Measurements from ENCODE around the gene MFSD11. TPM values are rescaled to one million over a fixed set of nuclear protein-coding genes. Genes with fewer than 3 reads are reported as not detected.
"Not testable (repeated sequence)": the region's sequence is repeated elsewhere in the genome, so short reads cannot be mapped to it uniquely, and the experiment has no call there.

MFSD11 gene
- total RNA-seq, 1 donor from 2014 or later: 60.1 TPM

DNA sequence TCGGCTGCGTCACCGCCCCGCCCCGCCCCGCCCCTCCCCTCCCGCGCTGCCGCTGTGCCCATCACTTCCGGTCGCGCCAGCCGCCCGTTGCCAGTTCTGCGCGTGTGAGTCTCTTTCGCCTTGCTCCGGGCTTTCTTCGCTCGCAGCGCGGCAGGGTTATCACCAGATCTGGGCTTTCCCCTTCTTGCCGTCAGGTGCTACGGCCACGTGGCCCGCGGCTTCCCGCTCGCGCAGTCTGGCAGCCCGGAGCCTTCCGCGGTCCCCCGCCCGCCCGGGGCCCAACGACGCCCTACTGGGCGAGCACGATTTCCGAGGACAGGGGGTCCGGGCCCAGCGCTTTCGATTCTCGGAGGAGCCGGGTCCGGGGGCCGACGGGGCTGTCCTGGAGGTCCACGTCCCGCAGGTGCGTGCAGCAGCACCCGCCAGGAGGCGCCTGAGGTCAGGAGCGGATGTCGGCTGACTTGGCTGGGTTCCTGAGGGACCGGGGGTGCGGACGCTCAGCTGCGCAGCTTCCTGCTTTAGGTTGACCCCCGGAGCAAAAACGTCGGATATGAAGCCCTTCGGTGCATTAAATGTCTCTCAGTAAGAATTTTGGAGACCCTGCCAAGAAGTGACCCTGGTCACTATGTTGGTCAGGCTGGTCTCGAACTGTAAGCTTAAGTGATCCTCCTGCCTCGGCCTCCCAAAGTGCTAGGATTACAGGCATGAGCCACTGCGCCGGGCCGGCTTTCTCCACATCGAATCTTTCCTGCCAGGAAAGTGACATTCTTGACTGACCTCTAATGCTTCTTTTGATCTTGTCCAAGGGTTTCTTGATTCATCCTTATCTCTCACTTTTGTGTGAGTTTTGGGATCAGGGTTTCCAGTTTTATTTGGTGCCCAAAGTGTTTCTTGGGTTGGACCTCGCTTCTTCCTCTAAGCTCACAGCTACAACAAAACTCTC is 10.9 kb upstream of the MFSD11 start, which contains the start of gene METTL23:
METTL23 (plus strand) TSS at position 64 of the 943 bp plus-strand sequence. CDS start 2,872 bp downstream, outside the sequence.
- DNase-seq: peak; percentile 87

GRCh38 chr17:76727745-76728456 is 10.0 kb upstream of the MFSD11 start:
- no peak for DNase-seq

DNA sequence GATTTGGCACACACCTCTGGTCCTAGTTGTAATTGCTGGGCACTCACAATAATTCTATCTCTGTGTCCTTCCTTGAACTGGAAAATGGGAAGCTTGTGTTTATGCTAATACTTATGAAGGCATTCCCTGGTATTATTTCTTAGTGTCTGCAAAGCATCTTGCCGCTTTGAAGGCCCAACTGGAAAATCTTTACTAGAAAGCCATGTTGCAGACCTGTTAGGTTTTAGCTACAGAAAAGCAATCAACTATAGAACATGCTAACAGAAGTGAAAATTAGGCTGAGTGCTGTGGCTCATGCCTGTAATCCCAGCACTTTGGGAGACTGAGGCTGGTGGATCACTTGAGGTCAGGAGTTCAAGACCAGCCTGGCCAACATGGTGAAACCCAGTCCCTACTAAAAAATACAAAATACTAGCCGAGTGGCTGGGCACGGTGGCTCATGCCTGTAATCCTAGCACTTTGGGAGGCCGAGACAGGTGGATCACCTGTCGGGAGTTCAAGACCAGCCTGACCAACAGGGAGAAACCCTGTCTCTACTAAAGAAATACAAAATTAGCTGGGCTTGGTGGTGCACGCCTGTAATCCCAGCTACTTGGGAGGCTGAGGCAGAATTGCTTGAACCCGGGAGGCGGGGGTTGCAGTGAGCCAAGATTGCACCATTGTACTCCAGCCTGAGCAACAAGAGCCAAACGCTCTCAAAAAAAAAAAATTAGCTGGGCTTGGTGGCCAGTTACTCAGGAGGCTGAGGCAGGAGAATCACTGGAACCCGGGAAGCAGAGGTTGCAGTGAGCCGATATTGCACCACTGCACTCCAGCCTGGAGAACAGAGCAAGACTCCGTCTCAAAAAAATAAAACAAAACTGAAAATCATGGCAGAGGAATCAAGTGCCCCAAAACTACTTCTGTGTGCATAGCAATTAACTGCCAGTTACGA is 5.9 kb upstream of the MFSD11 start:
- not testable (repeated sequence) for DNase-seq

DNA sequence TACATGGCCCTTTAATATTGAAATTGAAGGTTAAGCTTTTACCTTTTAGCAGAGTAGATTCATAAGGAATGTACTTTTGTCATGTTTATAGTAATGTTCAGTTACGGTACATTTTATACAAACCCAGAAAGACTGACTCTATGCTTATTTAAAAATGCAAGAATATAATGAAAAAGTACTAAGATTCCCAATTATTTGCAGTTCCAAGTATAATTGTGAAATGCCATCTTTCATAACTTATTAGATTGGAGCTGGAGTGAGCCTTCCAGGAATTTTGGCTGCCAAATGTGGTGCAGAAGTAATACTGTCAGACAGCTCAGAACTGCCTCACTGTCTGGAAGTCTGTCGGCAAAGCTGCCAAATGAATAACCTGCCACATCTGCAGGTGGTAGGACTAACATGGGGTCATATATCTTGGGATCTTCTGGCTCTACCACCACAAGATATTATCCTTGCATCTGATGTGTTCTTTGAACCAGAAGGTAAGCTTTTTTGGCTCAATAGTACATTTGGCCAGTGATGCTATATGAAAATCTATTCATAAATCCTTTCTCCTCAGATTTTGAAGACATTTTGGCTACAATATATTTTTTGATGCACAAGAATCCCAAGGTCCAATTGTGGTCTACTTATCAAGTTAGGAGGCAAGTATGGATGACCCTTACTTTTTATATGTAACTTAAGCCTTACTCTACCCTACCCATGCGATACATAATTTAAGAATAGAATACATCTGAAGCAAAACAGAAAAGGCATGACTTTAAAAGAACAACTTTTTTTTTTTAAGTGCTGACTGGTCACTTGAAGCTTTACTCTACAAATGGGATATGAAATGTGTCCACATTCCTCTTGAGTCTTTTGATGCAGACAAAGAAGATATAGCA is 4.9 kb upstream of the MFSD11 start:
- DNase-seq: no peak

DNA sequence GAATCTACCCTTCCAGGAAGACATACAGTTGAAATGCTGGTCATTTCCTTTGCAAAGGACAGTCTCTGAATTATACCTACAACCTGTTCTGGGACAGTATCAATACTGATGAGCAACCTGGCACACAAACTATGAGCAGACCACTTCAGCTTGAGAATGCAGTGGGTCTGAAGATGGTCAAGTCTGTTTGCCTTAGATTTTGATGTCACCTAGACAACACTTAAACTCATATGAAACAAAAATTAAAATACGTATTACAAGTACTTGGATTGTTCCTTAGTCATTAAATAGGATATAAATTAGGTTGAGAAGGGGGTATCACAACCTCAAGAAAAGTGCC is 4.3 kb upstream of the MFSD11 start:
- no peak for DNase-seq

DNA sequence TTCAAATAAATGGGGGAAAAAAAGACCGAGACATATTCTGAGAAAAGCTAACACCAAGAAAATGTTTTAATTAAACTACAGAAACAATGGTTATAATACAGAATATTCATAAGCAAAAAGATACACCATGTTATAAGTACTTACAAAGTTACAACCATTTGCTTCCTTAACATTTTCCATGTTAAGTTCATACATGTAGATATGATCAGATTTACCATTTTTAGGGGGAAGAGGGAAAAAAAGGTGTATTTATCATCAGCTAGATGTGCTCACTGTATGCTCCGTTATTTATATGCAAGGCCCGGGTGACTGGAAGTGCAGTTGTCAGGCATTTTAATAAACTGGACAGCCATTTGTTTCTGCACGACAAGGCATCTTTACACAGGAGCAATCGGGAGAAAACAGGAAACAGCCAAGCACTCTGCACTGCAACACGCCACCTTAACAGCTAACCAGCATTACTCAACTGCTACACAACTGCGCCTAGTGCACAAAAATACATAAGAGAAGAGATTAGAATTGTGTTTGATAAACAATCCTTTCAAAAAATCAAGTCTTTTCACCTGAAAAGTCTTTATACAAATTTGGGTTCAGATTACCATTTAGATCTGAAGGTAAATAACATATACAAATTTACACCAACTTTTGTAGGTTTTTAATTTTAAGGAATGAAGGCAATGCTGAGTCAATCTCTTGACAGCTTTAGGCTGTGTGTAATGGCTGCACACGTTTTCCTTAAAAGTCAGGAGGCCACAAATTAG is 3.7 kb upstream of the MFSD11 start:
- no peak for DNase-seq

- DNase-seq: peak; percentile 44
These were observed 2.9 kb upstream of the MFSD11 start for GRCh38 chr17:76735006-76735405.

DNA sequence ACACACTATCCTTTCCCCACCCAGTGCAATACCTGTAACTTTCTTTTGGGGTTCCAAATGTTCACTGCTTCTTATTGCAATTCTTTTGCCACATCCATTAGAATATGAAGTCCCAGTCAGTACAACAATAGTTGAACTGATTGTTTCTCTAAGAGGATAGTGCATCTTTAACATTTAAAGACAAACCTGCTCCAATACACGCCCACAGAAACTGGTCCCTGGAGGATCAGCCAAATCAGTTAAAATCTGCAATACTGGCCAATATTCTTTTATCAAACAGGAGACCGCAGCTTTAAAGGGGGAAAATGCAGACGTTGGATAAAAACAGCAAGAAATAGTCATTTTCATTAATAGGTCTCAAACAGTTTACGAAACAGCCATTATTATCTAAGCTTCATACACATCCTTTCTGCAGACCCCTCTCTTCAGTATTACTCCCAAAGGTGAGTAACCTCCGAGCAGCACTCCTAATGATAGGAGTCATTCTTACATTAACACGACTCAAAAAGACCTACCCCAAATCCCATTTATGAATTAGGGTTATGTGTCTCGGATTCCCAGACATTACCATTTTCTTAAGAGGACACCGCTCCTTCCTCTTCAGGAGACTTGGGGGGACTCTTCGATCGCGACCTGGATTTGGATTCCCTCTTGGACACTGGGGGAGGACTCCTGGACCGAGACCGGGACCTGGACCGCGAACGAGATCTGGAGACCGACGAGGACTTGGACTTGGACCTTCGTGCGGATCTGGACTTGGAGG is 2.2 kb upstream of the MFSD11 start:
- DNase-seq: no peak

DNA sequence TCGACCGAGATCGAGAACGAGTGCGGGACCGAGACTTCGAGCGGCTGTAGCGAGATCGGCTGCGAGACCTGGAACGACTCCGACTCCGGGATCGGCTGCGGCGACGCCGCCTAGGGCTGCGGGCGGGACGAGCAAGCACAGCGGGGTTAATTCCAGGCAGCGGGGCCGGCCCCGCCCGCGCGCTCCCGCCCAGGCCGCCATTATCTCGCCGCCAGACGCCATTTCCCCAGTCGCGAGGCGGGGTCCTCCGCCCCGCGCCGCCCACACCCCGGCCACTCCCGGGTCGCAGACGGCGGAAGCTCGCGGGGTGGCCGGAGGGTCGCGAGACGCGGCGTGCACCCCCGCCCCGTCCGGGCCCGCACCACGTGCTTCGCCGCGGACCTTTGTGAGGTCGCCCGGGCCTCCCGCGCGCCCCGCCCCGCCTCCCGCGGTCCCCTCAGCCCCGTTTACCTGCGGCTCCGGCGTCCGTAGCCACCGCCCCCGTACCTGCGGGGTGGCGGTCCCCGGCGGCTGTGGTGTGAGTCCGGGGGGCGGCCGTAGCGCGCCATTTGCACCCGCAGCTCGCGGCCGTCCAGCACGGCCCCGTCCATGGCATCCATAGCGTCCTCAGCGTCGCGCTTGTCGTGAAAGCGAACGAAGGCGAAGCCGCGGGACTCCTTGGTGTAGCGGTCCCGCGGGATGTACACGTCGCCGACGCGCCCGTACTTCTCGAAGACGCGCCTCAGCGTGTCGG is 1.4 kb upstream of the MFSD11 start:
- DNase-seq: peak; percentile 87

DNA sequence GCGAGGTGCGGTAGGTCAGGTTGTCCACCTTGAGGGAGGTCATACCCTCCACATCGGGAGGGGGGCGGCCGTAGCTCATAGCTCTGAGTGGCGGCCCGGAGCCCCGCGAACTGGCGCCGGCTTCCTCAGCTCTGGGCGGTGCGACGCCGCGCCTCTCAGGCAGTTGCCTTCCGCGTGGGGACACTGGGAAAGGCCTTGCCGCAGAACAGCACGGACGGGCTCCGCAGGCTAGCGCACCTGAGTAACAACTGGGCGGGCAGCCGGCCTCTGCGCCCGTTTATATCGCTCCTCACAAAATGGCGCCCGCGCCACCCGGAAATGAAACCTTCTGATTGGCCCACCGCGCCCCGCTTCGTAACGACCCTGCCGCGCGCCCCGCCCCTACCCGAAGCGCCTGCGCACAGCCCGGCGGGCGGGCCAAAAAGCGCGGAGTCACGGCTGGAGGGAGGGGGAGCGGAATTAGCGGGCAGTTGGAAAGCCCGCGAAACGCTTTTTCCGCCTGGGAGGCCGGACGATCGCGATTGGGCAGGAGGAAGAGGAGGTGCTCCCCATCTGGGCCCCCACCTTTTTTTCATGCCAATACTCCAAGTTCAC is 740 bp upstream of the MFSD11 start, which contains the start of gene SRSF2:
SRSF2 (minus strand) TSS at position 250 of the 594 bp plus-strand sequence; CDS start at position 79, 171 bp downstream.
- peak; percentile 99 for DNase-seq

DNA sequence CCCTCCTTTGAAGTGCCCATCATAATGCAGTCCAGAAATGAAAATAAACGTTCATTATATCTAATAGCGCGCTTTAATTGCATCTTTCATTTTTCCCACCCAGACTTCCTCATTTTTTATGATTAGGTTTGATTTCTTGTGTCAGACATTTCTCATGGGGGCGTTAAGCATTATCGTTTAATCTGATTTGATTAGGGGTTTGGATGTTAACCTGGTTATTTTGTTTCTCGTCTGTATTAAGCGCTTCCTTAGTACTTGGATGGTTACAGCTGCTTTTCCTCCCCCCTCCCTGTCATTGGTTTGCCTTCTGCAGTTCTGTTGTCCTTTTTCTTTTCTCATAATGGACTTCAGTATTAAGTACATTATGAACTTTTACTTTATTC is 540 bp downstream of the MFSD11 start:
- DNase-seq: peak; percentile 47

- not testable (repeated sequence) for DNase-seq
These were observed 1.7 kb downstream of the MFSD11 start for GRCh38 chr17:76739568-76740115.

- peak; percentile 68 for DNase-seq
These were observed 2.6 kb downstream of the MFSD11 start for GRCh38 chr17:76740329-76741118.

GRCh38 chr17:76742958-76743357 is 5.0 kb downstream of the MFSD11 start:
- no peak for DNase-seq

GRCh38 chr17:76744747-76745146 is 6.8 kb downstream of the MFSD11 start:
- no peak for DNase-seq

DNA sequence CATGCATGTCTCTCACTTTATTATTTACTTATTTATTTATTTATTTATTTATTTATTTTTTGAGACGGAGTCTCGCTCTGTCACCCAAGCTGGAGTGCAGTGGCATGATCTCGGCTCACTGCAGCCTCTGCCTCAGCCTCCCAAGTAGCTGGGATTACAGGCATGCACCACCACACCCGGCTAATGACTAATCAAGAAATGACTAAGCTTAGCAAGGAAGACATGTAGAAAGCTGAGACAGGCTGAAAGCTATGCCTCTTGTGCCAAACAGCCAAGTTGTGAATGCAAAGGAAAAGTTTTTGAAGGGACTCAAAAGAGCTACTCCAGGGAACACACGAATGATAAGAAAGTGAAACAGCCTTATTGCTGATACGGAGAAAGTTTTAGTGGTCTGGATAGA is 7.9 kb downstream of the MFSD11 start:
- DNase-seq: not testable (repeated sequence)

DNA sequence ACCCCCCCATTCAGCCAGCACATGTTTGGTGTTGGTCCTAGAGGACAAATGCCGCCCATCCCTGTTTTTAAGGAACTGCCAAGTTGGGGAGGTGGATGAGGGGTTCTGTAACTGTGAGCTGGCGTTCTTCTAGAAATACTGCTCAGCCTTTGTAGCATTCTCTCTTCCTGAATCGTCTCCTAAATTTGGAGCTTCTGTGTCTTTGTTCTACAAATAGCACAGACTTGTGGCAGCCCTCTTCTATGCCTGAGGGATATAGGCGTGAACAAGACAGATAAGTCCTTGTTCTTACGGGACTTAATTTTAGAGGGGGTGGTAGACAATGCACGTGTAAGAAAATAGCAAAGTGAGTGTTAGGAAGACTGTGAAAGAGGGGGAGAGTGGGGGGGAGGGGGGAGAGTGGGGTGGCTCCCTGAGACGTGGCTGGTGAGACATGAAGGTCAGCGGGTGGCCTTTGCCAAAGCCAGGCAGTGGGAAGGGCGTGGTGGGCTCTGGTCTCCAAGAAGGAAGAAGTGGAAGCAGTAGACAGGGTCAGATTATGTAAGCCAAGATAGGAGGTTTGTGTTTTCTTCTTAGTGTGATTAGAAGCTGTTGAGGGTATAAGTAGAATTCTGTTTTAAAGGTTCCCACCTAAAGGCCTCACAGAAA is 9.9 kb downstream of the MFSD11 start:
- DNase-seq: peak; percentile 35

Measured in tongue (tissue), 2 donors.